Subcutaneous adipose tissue (tissue), 4 donors: ENCODE results near the gene OPRM1. TPM values are rescaled to one million over a fixed set of nuclear protein-coding genes. Genes with fewer than 3 reads are reported as not detected.

Source experiments
- CTCF ChIP-seq: fragments of 450-650 bp; IDR thresholded peaks from one replicate; pipeline ENCODE4 v1.5.1; 2016; ENCODE audit warnings: low read depth, mild to moderate bottlenecking, control low read depth, antibody characterized with exemption, moderate library complexity
- total RNA-seq, 4 donors: library from RNA; depleted of rRNA; stranded (reverse); fragments of >200 nt; gene quantifications; one replicate each; pipeline ENCODE4 v1.1.0, GENCODE V29; 2016

The OPRM1 gene
- total RNA-seq = not detected

- TF ChIP-seq CTCF = no peak
These were observed at the start of gene OPRM1 for GRCh38 chr6:154039231-154039842. Gene OPRM1 (plus strand): TSS chr6:154039240. CDS start chr6:154039545, 305 bp downstream.

GRCh38 chr6:153989989-153990388 is 49.1 kb upstream of the OPRM1 start:
- no peak for TF ChIP-seq CTCF

GRCh38 chr6:153994004-153994403 is 45.0 kb upstream of the OPRM1 start:
- no peak for TF ChIP-seq CTCF

- no peak for TF ChIP-seq CTCF
These were observed 44.2 kb upstream of the OPRM1 start for GRCh38 chr6:153994811-153995210.

GRCh38 chr6:153997221-153997620 is 41.8 kb upstream of the OPRM1 start:
- no peak for TF ChIP-seq CTCF

- no peak for TF ChIP-seq CTCF
These were observed 37.4 kb upstream of the OPRM1 start for GRCh38 chr6:154001494-154002285.

- no peak for TF ChIP-seq CTCF
These were observed 36.1 kb upstream of the OPRM1 start for GRCh38 chr6:154002894-154003293.
